WTC11 (cell line): ENCODE measurements around the gene CCDC12. TPM values are rescaled to one million over a fixed set of nuclear protein-coding genes. Genes with fewer than 3 reads are reported as not detected.

Experiments
- ATAC-seq: fragments of 200-7000 bp; cut with Tn5 transposase; 2 replicates; pipeline ENCODE4 v1.10.0; 2021; ENCODE audit warnings: mild to moderate bottlenecking, moderate library complexity
- CTCF ChIA-PET: fragments of 300-600 bp; sonication (Branson Sonifier 250); formaldehyde crosslinking; loops from one replicate; lab custom pipeline; 2021; ENCODE audit warnings: antibody characterized with exemption; lab: Charles Lee
- POLR2A ChIA-PET: fragments of 350-600 bp; sonication (Branson Sonifier 250); formaldehyde crosslinking; loops from one replicate; lab custom pipeline; 2021; ENCODE audit warnings: antibody characterized with exemption; lab: Charles Lee
- DNase-seq: peaks from one replicate; pipeline ENCODE4 v3.0.0; 2021; ENCODE audit warnings: low spot score
- H3K27ac Mint-ChIP-seq: 2 replicates; pipeline ENCODE4 v1.8.0; 2021; ENCODE audit warnings: mixed read lengths
- H3K27me3 Mint-ChIP-seq: 2 replicates; pipeline ENCODE4 v1.8.0; 2021; ENCODE audit warnings: low read depth, mild to moderate bottlenecking, moderate library complexity, mixed read lengths
- H3K36me3 Mint-ChIP-seq: 2 replicates; pipeline ENCODE4 v1.8.0; 2021; ENCODE audit warnings: mixed read lengths
- H3K4me1 Mint-ChIP-seq: 2 replicates; pipeline ENCODE4 v1.8.0; 2022; ENCODE audit warnings: mixed read lengths
- H3K4me3 Mint-ChIP-seq: 2 replicates; pipeline ENCODE4 v1.8.0; 2021; ENCODE audit warnings: mild to moderate bottlenecking, moderate library complexity, mixed read lengths
- H3K9me3 Mint-ChIP-seq: 2 replicates; pipeline ENCODE4 v1.8.0; 2021; ENCODE audit warnings: mixed read lengths
- ATF1 ChIP-seq: sonication (generic); formaldehyde crosslinking; IDR thresholded peaks from 2 replicates; pipeline ENCODE4 v1.8.1; 2023; ENCODE audit warnings: mild to moderate bottlenecking, moderate library complexity, missing genetic modification reagents
- ERG ChIP-seq: fragments of 250-450 bp; sonication (Bioruptor Pico); IDR thresholded peaks from 2 replicates; pipeline ENCODE4 v1.8.0; 2021; ENCODE audit warnings: mild to moderate bottlenecking
- FOXK1 ChIP-seq: sonication (generic); formaldehyde crosslinking; IDR thresholded peaks from 2 replicates; pipeline ENCODE4 v1.8.0; 2022; ENCODE audit warnings: mild to moderate bottlenecking, moderate library complexity, missing genetic modification reagents
- GRHL2 ChIP-seq: fragments of 250-450 bp; sonication (Bioruptor Pico); IDR thresholded peaks from 2 replicates; pipeline ENCODE4 v1.8.0; 2022; ENCODE audit warnings: mild to moderate bottlenecking, moderate library complexity; ENCODE audit not compliant: insufficient replicate concordance, severe bottlenecking
- HMGA2 ChIP-seq: fragments of 250-450 bp; sonication (Bioruptor Pico); IDR thresholded peaks from 2 replicates; pipeline ENCODE4 v1.4.0; 2021; ENCODE audit warnings: mild to moderate bottlenecking, moderate library complexity
- IRF2 ChIP-seq: sonication (generic); formaldehyde crosslinking; IDR thresholded peaks from 2 replicates; pipeline ENCODE4 v1.8.0; 2022; ENCODE audit warnings: low read depth, missing genetic modification reagents, borderline replicate concordance
- MAX ChIP-seq: sonication (generic); formaldehyde crosslinking; IDR thresholded peaks from 2 replicates; pipeline ENCODE4 v1.8.0; 2022; ENCODE audit warnings: mild to moderate bottlenecking, missing genetic modification reagents
- NR3C1 ChIP-seq: sonication (generic); formaldehyde crosslinking; conservative IDR thresholded peaks from 2 replicates; pipeline ENCODE4 v1.8.1; 2023; ENCODE audit warnings: low read depth, mild to moderate bottlenecking, missing genetic modification reagents
- RELA ChIP-seq: sonication (generic); formaldehyde crosslinking; IDR thresholded peaks from 2 replicates; pipeline ENCODE4 v1.8.1; 2022; ENCODE audit warnings: missing genetic modification reagents, mild to moderate bottlenecking, borderline replicate concordance
- SP1 ChIP-seq: sonication (generic); formaldehyde crosslinking; conservative IDR thresholded peaks from 2 replicates; pipeline ENCODE4 v1.8.1; 2022; ENCODE audit warnings: missing genetic modification reagents
- TEAD4 ChIP-seq: sonication (generic); formaldehyde crosslinking; IDR thresholded peaks from 2 replicates; pipeline ENCODE4 v1.8.0; 2022; ENCODE audit warnings: mild to moderate bottlenecking, missing genetic modification reagents
- TP53 ChIP-seq: sonication (generic); formaldehyde crosslinking; IDR thresholded peaks from 2 replicates; pipeline ENCODE4 v1.8.1; 2023; ENCODE audit warnings: mild to moderate bottlenecking, missing genetic modification reagents
- ZNF219 ChIP-seq: sonication (generic); formaldehyde crosslinking; IDR thresholded peaks from 2 replicates; pipeline ENCODE4 v1.8.0; 2023; ENCODE audit warnings: missing genetic modification reagents, mild to moderate bottlenecking, borderline replicate concordance
- ZNF396 ChIP-seq: fragments of 250-450 bp; sonication (Bioruptor Pico); IDR thresholded peaks from 2 replicates; pipeline ENCODE4 v1.8.0; 2021; ENCODE audit warnings: mild to moderate bottlenecking, moderate library complexity, borderline replicate concordance
- ZNF416 ChIP-seq: fragments of 250-450 bp; sonication (Bioruptor Pico); IDR thresholded peaks from 2 replicates; pipeline ENCODE4 v1.9.0; 2021; ENCODE audit warnings: mild to moderate bottlenecking, inconsistent platforms
- ZNF423 ChIP-seq: fragments of 250-450 bp; sonication (Bioruptor Pico); IDR thresholded peaks from 2 replicates; pipeline ENCODE4 v2.1.2; 2022; ENCODE audit warnings: mild to moderate bottlenecking, moderate library complexity
- ZNF671 ChIP-seq: fragments of 250-450 bp; sonication (Bioruptor Pico); IDR thresholded peaks from 2 replicates; pipeline ENCODE4 v1.8.0; 2021; ENCODE audit warnings: mild to moderate bottlenecking
- total RNA-seq: library from RNA; stranded (reverse); gene quantifications from 3 replicates; pipeline ENCODE4 v1.2.3, GENCODE V29; 2021
- TF ChIP-seq, protein P1 (sequence below): fragments of 250-450 bp; sonication (Bioruptor Pico); conservative IDR thresholded peaks from 2 replicates; pipeline ENCODE4 v1.9.0; 2021; ENCODE audit warnings: mild to moderate bottlenecking
- TF ChIP-seq, protein P2 (sequence below): sonication (generic); formaldehyde crosslinking; IDR thresholded peaks from 2 replicates; pipeline ENCODE4 v1.8.1; 2022; ENCODE audit warnings: missing genetic modification reagents, borderline replicate concordance
- TF ChIP-seq, protein P3 (sequence below): fragments of 250-450 bp; sonication (Bioruptor Pico); IDR thresholded peaks from 2 replicates; pipeline ENCODE4 v1.9.0; 2021; ENCODE audit warnings: moderate library complexity, mild to moderate bottlenecking, inconsistent platforms, borderline replicate concordance

Gene CCDC12
- total RNA-seq, 1 experiment from 2014 or later, result 59.1 TPM

DNA sequence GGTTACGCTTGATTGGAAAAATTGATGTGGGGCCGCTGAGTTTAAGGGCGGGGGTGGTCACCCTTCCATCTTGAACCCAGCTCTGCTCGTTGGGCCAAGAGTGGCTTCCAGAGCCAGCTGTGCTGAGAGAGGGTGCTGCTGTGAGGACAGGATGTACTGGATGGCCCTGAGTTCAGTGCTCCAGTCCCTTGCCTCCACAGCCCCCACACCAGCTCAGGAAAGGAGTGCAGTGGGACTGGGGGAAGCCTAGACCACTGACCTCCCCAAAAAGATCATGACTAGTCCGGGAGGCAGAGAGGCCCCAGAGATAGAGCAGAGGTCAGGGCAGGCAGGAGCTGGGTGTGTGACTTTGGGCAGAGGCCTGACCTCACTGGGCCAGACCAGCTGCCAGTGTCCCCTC lies 103.0 kb downstream of the CCDC12 start:
- Mint-ChIP-seq H3K4me3 (no peak overlapping the region), H3K4me1 (0 out of 2 replicates have a peak, but pooled peaks cover 3% of the 10 kb centered on the region), H3K9me3 (no peaks in the 10 kb centered on the region), H3K27me3 (peaks cover 43% of the 10 kb centered on the region), H3K36me3 (no peaks in the 10 kb centered on the region), H3K27ac (no peak overlapping the region)
- CTCF ChIA-PET, result interaction anchor here (0.9 to 4.7 kb wide), 4 partner anchors 9 to 36 kb away, joined by 3 to 20 read pairs (median 4); no protein-coding TSS in a partner anchor
- POLR2A ChIA-PET, result interaction anchor here (0.6 kb wide), 1 partner anchor 36 kb away, joined by 3 read pairs; no protein-coding TSS in a partner anchor
- TF ChIP-seq HMGA2 (CRISPR knock-in tag) (no peak), ZNF423 (CRISPR knock-in tag) (no peak), MAX (CRISPR knock-in tag) (no peak), ZNF219 (CRISPR knock-in tag) (no peak), NR3C1 (CRISPR knock-in tag) (no peak), FOXK1 (no peak), ZNF396 (CRISPR knock-in tag) (no peak), TEAD4 (CRISPR knock-in tag) (no peak), RELA (CRISPR knock-in tag) (no peak), ERG (CRISPR knock-in tag) (no peak), TP53 (no peak), IRF2 (CRISPR knock-in tag) (no peak), ATF1 (no peak), ZNF416 (CRISPR knock-in tag) (no peak), GRHL2 (no peak), SP1 (no peak), ZNF671 (CRISPR knock-in tag) (no peak)
- TF ChIP-seq, protein P1, sequence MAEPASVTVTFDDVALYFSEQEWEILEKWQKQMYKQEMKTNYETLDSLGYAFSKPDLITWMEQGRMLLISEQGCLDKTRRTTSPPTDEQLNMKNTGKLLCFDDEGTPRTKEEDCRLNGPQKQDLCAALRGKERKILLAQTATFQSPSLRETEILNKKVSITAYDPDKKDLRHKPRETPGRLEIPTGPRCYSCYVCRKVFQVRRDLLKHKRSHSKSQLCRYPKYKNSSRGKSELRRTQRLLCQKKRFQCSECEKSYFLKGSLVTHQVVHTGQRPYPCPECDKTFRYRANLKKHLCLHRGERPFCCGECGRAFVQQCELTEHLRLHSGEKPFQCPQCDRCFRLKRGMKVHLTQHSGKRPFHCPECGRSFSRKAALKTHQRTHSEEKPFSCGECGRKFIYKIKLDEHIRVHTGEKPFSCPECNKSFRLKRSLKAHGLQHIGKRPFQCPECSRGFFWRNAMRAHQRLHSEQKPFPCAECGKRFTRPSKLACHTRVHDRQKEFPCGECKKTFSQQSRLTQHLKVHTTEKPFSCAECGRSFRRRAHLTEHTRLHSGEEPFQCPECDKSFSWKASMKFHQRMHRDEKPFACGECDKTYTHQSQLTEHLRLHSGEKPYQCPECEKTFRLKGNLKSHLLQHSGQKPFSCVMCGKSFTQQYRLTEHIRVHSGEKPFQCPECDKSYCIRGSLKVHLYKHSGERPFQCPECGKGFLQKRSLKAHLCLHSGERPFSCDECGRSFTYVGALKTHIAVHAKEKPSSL, result no peak
- TF ChIP-seq, protein P2, sequence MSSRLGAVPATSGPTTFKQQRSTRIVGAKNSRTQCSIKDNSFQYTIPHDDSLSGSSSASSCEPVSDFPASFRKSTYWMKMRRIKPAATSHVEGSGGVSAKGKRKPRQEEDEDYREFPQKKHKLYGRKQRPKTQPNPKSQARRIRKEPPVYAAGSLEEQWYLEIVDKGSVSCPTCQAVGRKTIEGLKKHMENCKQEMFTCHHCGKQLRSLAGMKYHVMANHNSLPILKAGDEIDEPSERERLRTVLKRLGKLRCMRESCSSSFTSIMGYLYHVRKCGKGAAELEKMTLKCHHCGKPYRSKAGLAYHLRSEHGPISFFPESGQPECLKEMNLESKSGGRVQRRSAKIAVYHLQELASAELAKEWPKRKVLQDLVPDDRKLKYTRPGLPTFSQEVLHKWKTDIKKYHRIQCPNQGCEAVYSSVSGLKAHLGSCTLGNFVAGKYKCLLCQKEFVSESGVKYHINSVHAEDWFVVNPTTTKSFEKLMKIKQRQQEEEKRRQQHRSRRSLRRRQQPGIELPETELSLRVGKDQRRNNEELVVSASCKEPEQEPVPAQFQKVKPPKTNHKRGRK, result no peak
- TF ChIP-seq, protein P3, sequence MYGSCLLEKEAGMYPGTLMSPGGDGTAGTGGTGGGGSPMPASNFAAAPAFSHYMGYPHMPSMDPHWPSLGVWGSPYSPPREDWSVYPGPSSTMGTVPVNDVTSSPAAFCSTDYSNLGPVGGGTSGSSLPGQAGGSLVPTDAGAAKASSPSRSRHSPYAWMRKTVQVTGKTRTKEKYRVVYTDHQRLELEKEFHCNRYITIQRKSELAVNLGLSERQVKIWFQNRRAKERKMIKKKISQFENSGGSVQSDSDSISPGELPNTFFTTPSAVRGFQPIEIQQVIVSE (CRISPR knock-in tag), result no peak
- no peak for ATAC-seq
- DNase-seq, result no peak

Other genes starting within 250 kb of the CCDC12 start
- gene MYL3, start 113.3 kb downstream of the CCDC12 start, total RNA-seq, result 0.31 TPM in 1 of 3 replicates, not detected in the others
- 4.0 to 12.0 TPM (median 5.6 TPM) in 3 replicates for gene PTH1R, start 99.0 kb downstream of the CCDC12 start, total RNA-seq
- 64.0 to 80.0 TPM (median 64.3 TPM) in 3 replicates for gene NBEAL2, start 2.9 kb upstream of the CCDC12 start, total RNA-seq
- 33.5 to 39.8 TPM (median 33.5 TPM) in 3 replicates for gene SETD2, start 187.4 kb upstream of the CCDC12 start, total RNA-seq